Mammary microvascular endothelial cell (primary cell): Measurements from ENCODE around the gene APCDD1L. TPM values are rescaled to one million over a fixed set of nuclear protein-coding genes. Genes with fewer than 3 reads are reported as not detected.

Experiments
- total RNA-seq: library from RNA; depleted of rRNA; stranded (reverse); fragments of >200 nt; gene quantifications from 2 replicates; pipeline ENCODE4 v1.2.3, GENCODE V29; 2015

The APCDD1L gene
- not detected in 2 replicates for total RNA-seq

GRCh38 chr20:58515233-58516212, at the start of gene APCDD1L:
Gene APCDD1L (minus strand): TSS chr20:58515399. CDS start chr20:58514707, 692 bp downstream.

Other genes starting within 250 kb of the APCDD1L start
- gene RAB22A, start 205.7 kb downstream of the APCDD1L start, total RNA-seq, result 13.5 and 14.4 TPM in 2 replicates
- gene VAPB, start 126.2 kb downstream of the APCDD1L start, total RNA-seq, result 8.2 and 11.3 TPM in 2 replicates
- 14.4 and 15.4 TPM in 2 replicates for gene STX16, start 135.9 kb upstream of the APCDD1L start, total RNA-seq
- gene NPEPL1, start 177.4 kb upstream of the APCDD1L start, total RNA-seq, result 16.8 and 18.6 TPM in 2 replicates